PC-9 (cell line): ENCODE data around the gene CTU1. TPM values are rescaled to one million over a fixed set of nuclear protein-coding genes. Genes with fewer than 3 reads are reported as not detected.
"Not testable (repeated sequence)": the region's sequence is repeated elsewhere in the genome, so short reads cannot be mapped to it uniquely, and the experiment has no call there.

ENCODE experiments used
- BruUV-seq: library from RNA; stranded (reverse); fragments of 400-500 nt; replicated peaks from 2 replicates; lab custom pipeline; 2021; lab: Mats Ljungman, UMichigan
- CTCF ChIA-PET: fragments of 300-600 bp; sonication (Branson Sonifier 250); formaldehyde crosslinking; loops from one replicate; lab custom pipeline; 2022; ENCODE audit warnings: antibody characterized with exemption; lab: Charles Lee
- POLR2A ChIA-PET: fragments of 300-600 bp; sonication (Branson Sonifier 250); formaldehyde crosslinking; loops from one replicate; lab custom pipeline; 2022; ENCODE audit warnings: antibody characterized with exemption; ENCODE audit not compliant: unreplicated experiment; lab: Charles Lee
- DNase-seq, 2 experiments: peaks; one replicate each; pipeline versions ENCODE4 v3.0.0 to v3.0.0-alpha.2; 2015 to 2022; ENCODE audit warnings: mixed read lengths in 1 of 2
- H2AFZ ChIP-seq: fragments of 200-600 bp; sonication (generic); 2 replicates; pipeline ENCODE4 v1.8.1; 2017; ENCODE audit warnings: antibody characterized with exemption
- H3F3A ChIP-seq: fragments of 200-600 bp; sonication (generic); 2 replicates; pipeline ENCODE4 v1.8.1; 2017; ENCODE audit warnings: antibody characterized with exemption, mild to moderate bottlenecking, low read depth; ENCODE audit not compliant: insufficient read depth
- H3K27ac ChIP-seq: fragments of 200-600 bp; sonication (generic); 2 replicates; pipeline ENCODE4 v1.6.1; 2016; ENCODE audit warnings: mixed run types
- H3K27me3 ChIP-seq: fragments of 200-600 bp; sonication (generic); 2 replicates; pipeline ENCODE4 v1.6.1; 2016; ENCODE audit warnings: low read depth, mixed run types; ENCODE audit not compliant: insufficient read depth
- H3K36me3 ChIP-seq: fragments of 200-600 bp; sonication (generic); 2 replicates; pipeline ENCODE4 v1.6.1; 2016; ENCODE audit warnings: low read depth, mixed run types
- H3K4me1 ChIP-seq: fragments of 200-600 bp; sonication (generic); replicated peaks from 2 replicates; pipeline ENCODE4 v1.6.1; 2016; ENCODE audit warnings: mixed run types; ENCODE audit not compliant: insufficient read depth
- H3K4me2 ChIP-seq: fragments of 200-600 bp; sonication (generic); 2 replicates; pipeline ENCODE4 v1.6.1; 2017; ENCODE audit warnings: mixed run types
- H3K4me3 ChIP-seq: fragments of 200-600 bp; sonication (generic); 2 replicates; pipeline ENCODE4 v1.6.1; 2016; ENCODE audit warnings: mixed run types
- H3K79me2 ChIP-seq: fragments of 200-600 bp; sonication (generic); 2 replicates; pipeline ENCODE4 v1.6.1; 2017; ENCODE audit warnings: low read depth, mixed run types
- H3K9me2 ChIP-seq: fragments of 200-600 bp; sonication (generic); 2 replicates; pipeline ENCODE4 v1.8.1; 2017; ENCODE audit warnings: mild to moderate bottlenecking; ENCODE audit not compliant: insufficient read depth
- H3K9me3 ChIP-seq: fragments of 200-600 bp; sonication (generic); 2 replicates; pipeline ENCODE4 v1.8.1; 2016; ENCODE audit warnings: low read depth; ENCODE audit not compliant: insufficient read depth
- H4K20me1 ChIP-seq: fragments of 200-600 bp; sonication (generic); 2 replicates; pipeline ENCODE4 v1.8.1; 2017; ENCODE audit not compliant: insufficient read depth
- CTCF ChIP-seq: fragments of 200-600 bp; sonication (generic); conservative IDR thresholded peaks from 2 replicates; pipeline ENCODE4 v1.6.1; 2017; ENCODE audit warnings: mixed run types, antibody characterized with exemption, mild to moderate bottlenecking, moderate library complexity
- EZH2 ChIP-seq: fragments of 200-600 bp; sonication (generic); IDR thresholded peaks from 2 replicates; pipeline ENCODE4 v1.8.0; 2017; ENCODE audit warnings: antibody characterized with exemption, low read depth
- intact Hi-C: fragments of 100-400 bp; cut with micrococcal nuclease; formaldehyde crosslinking; loops from one replicate; pipeline ENCODE4 v1.10.0; 2022; ENCODE audit not compliant: unreplicated experiment
- total RNA-seq: library from RNA; stranded (reverse); gene quantifications from 2 replicates; pipeline ENCODE4 v1.2.3, GENCODE V29; 2021

Gene CTU1
- total RNA-seq, 1 experiment from 2014 or later, result 7.2 TPM

DNA sequence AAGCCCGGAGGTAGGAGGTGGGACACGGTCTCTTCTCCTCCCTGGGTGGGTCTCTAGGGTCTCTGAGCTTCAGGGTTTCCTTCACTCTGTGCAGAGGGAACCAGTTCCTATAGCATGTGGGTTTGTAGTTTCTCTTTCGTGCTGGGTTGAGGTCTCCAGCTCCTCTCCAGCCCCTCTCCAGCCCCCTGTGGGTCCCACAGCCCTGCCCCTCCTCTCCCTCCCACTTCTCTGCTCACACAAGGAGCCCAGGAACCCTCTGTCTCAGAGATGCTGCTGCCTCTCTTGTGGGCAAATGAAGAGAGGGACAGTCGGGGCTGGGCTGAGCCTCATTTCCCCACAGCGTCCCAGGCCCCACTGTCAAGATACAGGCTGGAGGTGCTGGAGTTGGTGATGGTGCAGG is 35.3 kb upstream of the CTU1 start:
- H3K27ac ChIP-seq, result no peak overlapping the region
- no peaks in the 10 kb centered on the region for H3K36me3 ChIP-seq
- no peaks in the 10 kb centered on the region for H3K79me2 ChIP-seq
- no peak overlapping the region for H3K4me3 ChIP-seq
- no peak overlapping the region for H3K4me2 ChIP-seq
- H3K9me2 ChIP-seq, result no peaks in the 10 kb centered on the region
- peaks cover 100% of the 10 kb centered on the region for H3K27me3 ChIP-seq
- CTCF ChIA-PET, result no interaction called here
- no peaks in the 10 kb centered on the region for H3K9me3 ChIP-seq
- no peak for TF ChIP-seq CTCF
- DNase-seq, result no peak
- H3F3A ChIP-seq, result no peaks in the 10 kb centered on the region
- POLR2A ChIA-PET, result interaction anchor here (0.5 kb wide), 1 partner anchor 266 kb away, joined by 3 read pairs; no protein-coding TSS in a partner anchor
- intact Hi-C loops, result no loop called here
- BruUV-seq, result no TSS peak
- no peaks in the 10 kb centered on the region for H4K20me1 ChIP-seq
- no peak overlapping the region for H2AFZ ChIP-seq
- no peaks in the 10 kb centered on the region for H3K4me1 ChIP-seq

- POLR2A ChIA-PET, result interaction anchor here (0.5 kb wide), 1 partner anchor 266 kb away, joined by 3 read pairs; no protein-coding TSS in a partner anchor
- H3K27ac ChIP-seq, H3K4me2 ChIP-seq, DNase-seq, BruUV-seq, H2AFZ ChIP-seq, H4K20me1 ChIP-seq, H3K9me3 ChIP-seq, H3K9me2 ChIP-seq, H3K79me2 ChIP-seq, CTCF ChIA-PET, intact Hi-C loops, H3K4me1 ChIP-seq, H3K36me3 ChIP-seq, H3F3A ChIP-seq, H3K4me3 ChIP-seq: not testable (repeated sequence)
- H3K27me3 ChIP-seq, result peaks cover 100% of the 10 kb centered on the region
Measured at GRCh38 chr19:51142809-51143475, 34.7 kb upstream of the CTU1 start.

DNA sequence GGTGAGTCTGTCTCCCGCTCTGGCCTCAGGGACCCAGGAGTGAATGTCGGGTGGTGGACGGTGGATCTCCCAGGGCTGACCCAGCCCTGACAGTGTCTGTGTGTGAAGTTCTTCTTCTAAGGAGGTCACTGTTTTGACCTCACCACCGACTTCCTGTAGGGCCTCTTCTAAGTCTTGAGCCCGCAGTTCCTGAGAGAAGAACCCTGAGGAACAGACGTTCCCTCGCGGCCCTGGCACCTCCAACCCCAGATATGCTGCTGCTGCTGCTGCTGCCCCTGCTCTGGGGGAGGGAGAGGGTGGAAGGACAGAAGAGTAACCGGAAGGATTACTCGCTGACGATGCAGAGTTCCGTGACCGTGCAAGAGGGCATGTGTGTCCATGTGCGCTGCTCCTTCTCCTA is 33.9 kb upstream of the CTU1 start, which contains the start of gene SIGLEC7:
SIGLEC7 (plus strand) TSS at position 183 of the 400 bp plus-strand sequence; CDS start at position 252, 69 bp downstream.
- Histone ChIP-seq H4K20me1 (no peaks in the 10 kb centered on the region), H3K9me2 (no peaks in the 10 kb centered on the region), H3K27me3 (peaks cover 100% of the 10 kb centered on the region), H3K4me2 (no peak within 1 kb of the TSS), H2AFZ (no peak within 1 kb of the TSS), H3K27ac (no peak within 1 kb of the TSS), H3K4me1 (no peaks in the 10 kb centered on the region), H3K4me3 (no peak within 1 kb of the TSS), H3F3A (no peaks in the 10 kb centered on the region), H3K9me3 (no peaks in the 10 kb centered on the region), H3K79me2 (no peaks in the 10 kb centered on the region), H3K36me3 (no peaks in the 10 kb centered on the region)
- intact Hi-C loops, result no loop called here
- TF ChIP-seq EZH2 (no peak), CTCF (no peak)
- no TSS peak for BruUV-seq
- POLR2A ChIA-PET, result no interaction called here
- DNase-seq, result no peak
- CTCF ChIA-PET, result interaction anchor here (0.6 kb wide), 1 partner anchor 519 kb away, joined by 4 read pairs; no protein-coding TSS in a partner anchor
